ENCODE measurements around the gene GON7. TPM values are rescaled to one million over a fixed set of nuclear protein-coding genes. Genes with fewer than 3 reads are reported as not detected.
"Not testable (repeated sequence)": the region's sequence is repeated elsewhere in the genome, so short reads cannot be mapped to it uniquely, and the experiment has no call there.

GON7 gene
- total RNA-seq, 1 donor from 2014 or later: 7.4 TPM

DNA sequence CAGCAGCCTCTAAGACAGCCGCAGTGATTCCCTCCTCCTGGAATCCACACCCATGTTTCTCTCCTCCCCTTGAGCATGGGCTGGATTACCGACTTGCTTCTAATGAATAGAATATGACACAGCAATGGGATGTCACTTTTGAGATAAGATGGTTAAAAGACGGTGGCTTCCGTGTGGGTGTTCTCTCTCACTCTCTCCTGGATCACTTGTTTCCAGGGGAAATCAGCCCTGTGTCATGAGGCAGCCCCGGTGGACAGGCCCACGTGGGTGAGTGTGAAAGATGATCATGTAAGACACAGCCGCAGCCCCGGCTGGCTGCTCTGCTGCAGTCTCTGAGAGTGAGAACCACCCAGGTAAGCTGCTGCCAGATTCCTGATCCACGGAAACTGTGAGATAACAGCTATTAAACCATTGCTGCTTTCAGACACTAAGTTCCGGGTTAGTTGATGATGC, 32.9 kb downstream of the GON7 start:
- TF ChIP-seq POLR2AphosphoS5 (IDR thresholded peaks at IDR 0.05; ENCODE audit: insufficient read depth in 1 of 2, low read depth in 1 of 2) (no peak), POLR2A (IDR thresholded peaks at IDR 0.05) (no peak)
- TF ChIP-seq, protein P1, sequence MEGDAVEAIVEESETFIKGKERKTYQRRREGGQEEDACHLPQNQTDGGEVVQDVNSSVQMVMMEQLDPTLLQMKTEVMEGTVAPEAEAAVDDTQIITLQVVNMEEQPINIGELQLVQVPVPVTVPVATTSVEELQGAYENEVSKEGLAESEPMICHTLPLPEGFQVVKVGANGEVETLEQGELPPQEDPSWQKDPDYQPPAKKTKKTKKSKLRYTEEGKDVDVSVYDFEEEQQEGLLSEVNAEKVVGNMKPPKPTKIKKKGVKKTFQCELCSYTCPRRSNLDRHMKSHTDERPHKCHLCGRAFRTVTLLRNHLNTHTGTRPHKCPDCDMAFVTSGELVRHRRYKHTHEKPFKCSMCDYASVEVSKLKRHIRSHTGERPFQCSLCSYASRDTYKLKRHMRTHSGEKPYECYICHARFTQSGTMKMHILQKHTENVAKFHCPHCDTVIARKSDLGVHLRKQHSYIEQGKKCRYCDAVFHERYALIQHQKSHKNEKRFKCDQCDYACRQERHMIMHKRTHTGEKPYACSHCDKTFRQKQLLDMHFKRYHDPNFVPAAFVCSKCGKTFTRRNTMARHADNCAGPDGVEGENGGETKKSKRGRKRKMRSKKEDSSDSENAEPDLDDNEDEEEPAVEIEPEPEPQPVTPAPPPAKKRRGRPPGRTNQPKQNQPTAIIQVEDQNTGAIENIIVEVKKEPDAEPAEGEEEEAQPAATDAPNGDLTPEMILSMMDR (IDR thresholded peaks at IDR 0.05): no peak
- no peak for DNase-seq (ENCODE audit: extremely low spot score in 2 of 2)
- H3K4me1 ChIP-seq: no peaks in the 10 kb centered on the region
- no peak overlapping the region for H3K27ac ChIP-seq
- intact Hi-C loops (cut with DNase I): no loop called here
- no peaks in the 10 kb centered on the region for H3K36me3 ChIP-seq
- no peaks in the 10 kb centered on the region for H3K27me3 ChIP-seq
- no peaks in the 10 kb centered on the region for H3K9me3 ChIP-seq
- no peak overlapping the region for H3K4me3 ChIP-seq

DNA sequence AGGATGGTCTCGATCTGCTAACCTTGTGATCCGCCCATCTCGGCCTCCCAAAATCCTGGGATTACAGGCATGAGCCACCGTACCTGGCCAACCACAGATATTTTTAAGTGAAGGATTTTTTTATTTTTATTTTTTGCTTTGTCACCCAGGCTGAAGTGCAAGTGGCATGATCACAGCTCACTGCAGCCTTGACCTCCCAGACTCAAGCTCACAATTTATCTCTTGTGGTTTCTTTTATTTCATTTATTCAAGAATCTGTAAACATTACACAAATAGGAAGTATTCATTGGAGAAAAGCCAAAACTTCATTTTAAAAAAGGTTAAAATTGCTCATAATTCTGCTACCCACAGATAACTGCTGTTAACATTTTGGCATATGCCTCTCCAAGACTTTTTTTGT, 35.5 kb downstream of the GON7 start:
- intact Hi-C loops (cut with DNase I): no loop called here
- TF ChIP-seq POLR2A (IDR thresholded peaks at IDR 0.05): no peak
- TF ChIP-seq, protein P1 (IDR thresholded peaks at IDR 0.05): no peak
- no peak for TF ChIP-seq POLR2AphosphoS5 (IDR thresholded peaks at IDR 0.05; ENCODE audit: insufficient read depth in 1 of 2, low read depth in 1 of 2)
- Histone ChIP-seq H3K27ac (no peak overlapping the region), H3K4me1 (no peaks in the 10 kb centered on the region), H3K9me3 (no peaks in the 10 kb centered on the region), H3K4me3 (no peak overlapping the region), H3K36me3 (no peaks in the 10 kb centered on the region), H3K27me3 (no peaks in the 10 kb centered on the region)
- DNase-seq (ENCODE audit: extremely low spot score in 2 of 2): no peak

GRCh38 chr14:93170141-93170540, 36.7 kb downstream of the GON7 start:
- DNase-seq (ENCODE audit: extremely low spot score in 2 of 2); intact Hi-C loops (cut with DNase I); H3K9me3 ChIP-seq: not testable (repeated sequence)

GRCh38 chr14:93169619-93170018, 37.2 kb downstream of the GON7 start:
- DNase-seq (ENCODE audit: extremely low spot score in 2 of 2); H3K36me3 ChIP-seq; H3K27me3 ChIP-seq; H3K4me1 ChIP-seq; H3K27ac ChIP-seq; H3K9me3 ChIP-seq; H3K4me3 ChIP-seq; intact Hi-C loops (cut with DNase I): not testable (repeated sequence)

More at GRCh38 chr14:93170141-93170540, 36.7 kb downstream of the GON7 start:
- H3K36me3 ChIP-seq, H3K27ac ChIP-seq, H3K4me3 ChIP-seq, H3K27me3 ChIP-seq, H3K4me1 ChIP-seq: not testable (repeated sequence)

- not testable (repeated sequence) for H3K4me1 ChIP-seq; DNase-seq (ENCODE audit: extremely low spot score in 2 of 2)
Measured at GRCh38 chr14:93168610-93169009, 38.3 kb downstream of the GON7 start.

GRCh38 chr14:93165271-93166265, 41.3 kb downstream of the GON7 start:
- intact Hi-C loops (cut with DNase I); H3K27ac ChIP-seq; H3K4me3 ChIP-seq; H3K9me3 ChIP-seq; H3K27me3 ChIP-seq; H3K36me3 ChIP-seq; DNase-seq (ENCODE audit: extremely low spot score in 2 of 2); H3K4me1 ChIP-seq: not testable (repeated sequence)

More at GRCh38 chr14:93168610-93169009, 38.3 kb downstream of the GON7 start:
- intact Hi-C loops (cut with DNase I); H3K27me3 ChIP-seq; H3K9me3 ChIP-seq; H3K36me3 ChIP-seq; H3K4me3 ChIP-seq; H3K27ac ChIP-seq: not testable (repeated sequence)

- DNase-seq (ENCODE audit: extremely low spot score in 2 of 2): no peak
- intact Hi-C loops (cut with DNase I): no loop called here
- Histone ChIP-seq H3K4me1 (no peaks in the 10 kb centered on the region), H3K4me3 (no peak overlapping the region), H3K27me3 (no peaks in the 10 kb centered on the region), H3K9me3 (no peaks in the 10 kb centered on the region), H3K36me3 (no peaks in the 10 kb centered on the region), H3K27ac (no peak overlapping the region)
- TF ChIP-seq POLR2AphosphoS5 (IDR thresholded peaks at IDR 0.05; ENCODE audit: insufficient read depth in 1 of 2, low read depth in 1 of 2) (no peak), POLR2A (IDR thresholded peaks at IDR 0.05) (no peak)
- TF ChIP-seq, protein P1 (IDR thresholded peaks at IDR 0.05): no peak
Measured at GRCh38 chr14:93163564-93163963, 43.3 kb downstream of the GON7 start.

All from vagina (tissue), 2 donors.